SH-SY5Y (cell line): ENCODE results near the gene POU6F2.

Experiments
- GATA2 ChIP-seq: IDR thresholded peaks from 2 replicates; pipeline ENCODE4 v1.6.1; 2011; ENCODE audit warnings: mild to moderate bottlenecking, low read depth, low read length
- GATA3 ChIP-seq: IDR thresholded peaks from 2 replicates; pipeline ENCODE4 v1.6.1; 2011; ENCODE audit warnings: low read depth, mild to moderate bottlenecking, low read length, moderate library complexity

DNA sequence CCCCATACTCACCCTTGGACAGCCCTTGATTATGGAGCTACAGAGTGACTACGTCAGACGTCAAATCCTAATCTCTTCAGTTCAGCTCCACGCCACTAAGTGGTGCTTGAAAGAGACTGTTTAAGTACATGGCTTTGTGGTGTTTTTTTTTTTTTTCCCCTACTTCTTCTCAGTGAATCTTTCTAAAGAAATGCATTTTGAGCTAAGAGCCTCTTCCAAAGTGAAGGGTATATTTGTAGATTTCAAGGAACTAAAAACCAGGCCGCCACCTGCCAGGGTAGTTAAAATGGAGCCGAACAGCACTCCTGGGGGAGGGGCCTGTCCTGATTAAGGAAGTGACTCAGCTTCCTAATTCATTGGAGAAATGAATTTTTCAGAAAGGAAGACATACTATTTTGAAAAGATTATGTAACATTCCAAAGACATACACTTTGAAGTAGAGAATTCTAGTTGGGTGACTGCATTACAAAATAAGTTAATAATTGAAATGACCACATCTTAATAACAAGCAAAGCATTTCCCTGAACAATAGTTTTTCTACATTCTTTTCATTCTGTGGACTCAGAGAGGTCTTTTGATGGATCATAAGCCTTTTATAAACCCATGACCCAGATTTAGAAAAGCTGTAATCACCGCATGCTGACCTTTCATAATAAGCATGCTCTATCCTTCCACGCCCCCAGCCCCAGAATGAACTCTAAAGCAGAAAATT, 48.1 kb upstream of the POU6F2 start:
- TF ChIP-seq GATA2 (no peak), GATA3 (no peak)
